COLO668 (cell line): Measurements from ENCODE around the gene PCARE.

Experiments used
- DNase-seq: peaks from one replicate; lab custom pipeline; 2025; ENCODE audit not compliant: unreplicated experiment; lab: John Stamatoyannopoulos, UW

PCARE gene

GRCh38 chr2:29040552-29040951, 33.8 kb downstream of the PCARE start:
- no peak for DNase-seq

- no peak for DNase-seq
Measured at GRCh38 chr2:29039718-29040480, 34.4 kb downstream of the PCARE start.

GRCh38 chr2:29035016-29035745, 39.1 kb downstream of the PCARE start:
- DNase-seq = no peak

- no peak for DNase-seq
Measured at GRCh38 chr2:29033656-29034055, 40.7 kb downstream of the PCARE start.

GRCh38 chr2:29033172-29033571, 41.2 kb downstream of the PCARE start:
- no peak for DNase-seq

- DNase-seq = no peak
Measured at GRCh38 chr2:29032189-29032588, 42.1 kb downstream of the PCARE start.

GRCh38 chr2:29031046-29031445, 43.3 kb downstream of the PCARE start:
- no peak for DNase-seq

- DNase-seq = no peak
Measured at GRCh38 chr2:29025711-29026110, 48.6 kb downstream of the PCARE start.

- DNase-seq = no peak
Measured at GRCh38 chr2:29024882-29025430, 49.4 kb downstream of the PCARE start.

GRCh38 chr2:29023188-29023587, 51.1 kb downstream of the PCARE start:
- no peak for DNase-seq

GRCh38 chr2:29022679-29023078, 51.6 kb downstream of the PCARE start:
- no peak for DNase-seq

GRCh38 chr2:29021886-29022285, 52.4 kb downstream of the PCARE start:
- no peak for DNase-seq

- no peak for DNase-seq
Measured at GRCh38 chr2:29017716-29018435, 56.4 kb downstream of the PCARE start.

- no peak for DNase-seq
Measured at GRCh38 chr2:29016504-29016903, 57.8 kb downstream of the PCARE start.

- DNase-seq = no peak
Measured at GRCh38 chr2:29015701-29016470, 58.4 kb downstream of the PCARE start.

- DNase-seq = no peak
Measured at GRCh38 chr2:29014811-29015421, 59.4 kb downstream of the PCARE start.

GRCh38 chr2:29014331-29014730, 60.0 kb downstream of the PCARE start:
- no peak for DNase-seq

GRCh38 chr2:29013057-29013780, 61.1 kb downstream of the PCARE start:
- DNase-seq = no peak

- no peak for DNase-seq
Measured at GRCh38 chr2:29012211-29012681, 62.1 kb downstream of the PCARE start.
